ENCODE results near the gene PIGL.
"Not testable (repeated sequence)": the region's sequence is repeated elsewhere in the genome, so short reads cannot be mapped to it uniquely, and the experiment has no call there.

PIGL gene

DNA sequence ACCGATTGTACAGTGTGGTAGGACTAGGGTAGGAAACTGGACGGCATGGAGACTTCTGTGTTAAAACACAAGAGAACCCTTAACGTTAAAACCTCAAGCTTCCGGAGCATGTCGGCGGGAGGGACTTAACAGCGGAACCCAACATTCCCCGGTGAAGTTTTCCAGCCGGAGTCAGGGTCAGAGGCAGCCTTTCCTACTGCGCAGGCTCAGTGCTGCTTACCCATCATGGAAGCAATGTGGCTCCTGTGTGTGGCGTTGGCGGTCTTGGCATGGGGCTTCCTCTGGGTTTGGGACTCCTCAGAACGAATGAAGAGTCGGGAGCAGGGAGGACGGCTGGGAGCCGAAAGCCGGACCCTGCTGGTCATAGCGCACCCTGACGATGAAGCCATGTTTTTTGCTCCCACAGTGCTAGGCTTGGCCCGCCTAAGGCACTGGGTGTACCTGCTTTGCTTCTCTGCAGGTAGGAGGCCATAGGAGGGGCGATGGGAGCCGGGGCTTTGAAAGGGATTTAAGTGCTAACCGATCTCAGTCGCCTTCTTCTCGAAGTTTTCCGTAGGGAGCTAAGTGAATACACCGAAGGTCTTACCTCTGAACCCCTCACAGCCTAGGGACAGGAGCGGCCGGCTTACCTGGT is at the start of gene PIGL:
Gene PIGL, plus strand, starts transcription at position 209 of the 634 bp plus-strand sequence. Its CDS starts 17 bp downstream, at position 226.
- peak; percentile 85 to 86 for DNase-seq

DNA sequence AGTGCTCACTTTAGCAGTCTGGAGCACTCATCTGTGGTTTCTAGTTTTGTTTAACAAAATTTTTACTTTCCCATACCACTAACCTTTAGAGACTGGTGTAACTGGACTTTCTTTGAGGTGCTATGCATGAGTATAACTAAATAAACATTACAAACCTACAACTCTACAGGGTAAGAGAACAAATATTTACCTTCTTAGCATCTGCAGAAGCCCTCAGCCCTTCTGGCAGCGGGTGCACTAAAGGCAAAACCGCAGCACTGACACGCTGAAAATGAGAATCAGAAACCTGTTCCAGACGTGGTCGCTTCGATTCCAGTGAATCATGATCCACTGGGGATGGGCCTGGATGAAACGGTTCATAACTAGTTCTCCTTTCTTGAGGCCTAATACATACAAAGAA is 45.4 kb upstream of the PIGL start:
- no peak for DNase-seq

DNA sequence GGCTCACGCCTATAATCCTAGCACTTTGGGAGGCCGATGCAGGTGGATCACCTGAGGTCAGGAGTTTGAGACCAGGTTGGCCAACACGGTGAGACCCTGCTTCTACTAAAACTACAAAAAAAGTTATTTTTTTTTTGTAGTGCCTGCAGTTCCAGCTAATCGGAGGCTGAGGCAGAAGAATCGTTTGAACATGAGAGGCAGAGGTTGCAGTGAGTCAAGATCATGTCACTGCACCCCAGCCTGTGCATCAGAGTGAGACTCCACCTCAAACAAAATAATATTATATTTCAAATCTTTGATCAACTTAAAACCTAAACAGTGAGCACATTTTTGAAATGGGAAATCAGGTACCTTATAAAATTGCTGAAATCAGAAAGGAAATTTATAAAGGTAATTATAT is 38.2 kb upstream of the PIGL start:
- no peak for DNase-seq

GRCh38 chr17:16181581-16181980 is 35.4 kb upstream of the PIGL start:
- DNase-seq = no peak

DNA sequence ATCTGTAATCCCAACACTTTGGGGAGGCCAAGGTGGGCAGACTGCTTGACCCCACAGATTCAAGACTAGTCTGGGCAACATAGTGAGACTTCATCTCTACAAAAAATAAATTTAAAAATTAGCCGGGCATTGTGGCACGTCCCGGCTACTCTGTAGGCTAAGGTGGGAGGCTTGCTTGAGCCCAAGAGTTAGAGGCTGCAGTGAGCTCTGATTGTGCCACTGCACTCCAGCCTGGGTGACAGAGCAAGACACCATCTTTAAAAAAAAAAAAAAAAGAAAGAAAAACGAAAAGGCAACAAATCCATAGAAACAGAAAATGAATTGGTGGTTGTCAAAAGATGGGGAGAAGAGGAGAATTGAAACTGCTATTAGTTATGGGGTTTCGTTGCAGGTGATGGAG is 29.4 kb upstream of the PIGL start:
- no peak for DNase-seq

GRCh38 chr17:16189791-16190348 is 27.1 kb upstream of the PIGL start:
- DNase-seq = no peak

GRCh38 chr17:16190703-16191360 is 26.2 kb upstream of the PIGL start:
- DNase-seq = no peak

DNA sequence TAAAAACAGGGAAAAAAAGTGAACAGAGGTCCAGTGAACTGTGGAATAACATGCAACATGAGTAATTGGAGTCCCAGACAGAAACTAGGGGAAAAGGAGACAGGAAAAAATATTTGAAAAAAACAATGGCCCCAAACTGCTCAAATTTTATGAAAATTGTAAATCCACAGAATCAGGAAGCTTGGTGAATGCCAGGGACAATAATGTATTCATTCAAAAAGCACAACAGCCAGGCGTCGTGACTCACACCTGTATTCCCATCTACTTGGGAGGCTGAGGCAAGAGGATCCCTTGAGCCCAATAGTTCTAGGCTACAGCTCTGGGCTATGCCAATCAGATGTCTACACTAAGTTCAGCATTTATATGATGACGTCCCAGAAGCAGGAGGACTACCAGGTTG is 25.4 kb upstream of the PIGL start:
- no peak for DNase-seq

DNA sequence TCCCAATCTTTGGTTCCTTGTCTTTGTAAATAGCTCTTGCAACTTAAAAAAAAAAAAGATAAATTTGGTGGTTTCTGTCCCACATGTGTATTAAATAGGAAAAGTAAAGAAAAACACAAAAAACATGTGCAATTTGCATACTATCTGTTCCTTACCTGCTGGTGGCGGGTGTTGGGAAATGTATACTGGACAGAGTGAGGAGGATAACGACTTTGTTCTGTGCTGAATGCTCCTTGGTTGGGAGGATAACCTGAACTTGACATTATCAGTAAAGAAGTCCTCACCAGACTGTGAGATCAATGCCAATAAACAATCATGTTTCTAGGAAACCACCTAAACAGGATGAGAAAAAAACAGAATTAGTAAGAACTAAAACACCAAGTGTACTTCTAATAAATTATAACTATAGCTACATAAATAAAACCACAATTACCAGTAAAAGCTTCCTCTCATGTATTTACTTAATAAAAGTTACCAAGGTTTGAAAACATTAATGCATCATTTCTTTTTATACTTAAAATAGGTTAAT is 22.6 kb upstream of the PIGL start:
- not testable (repeated sequence) for DNase-seq

DNA sequence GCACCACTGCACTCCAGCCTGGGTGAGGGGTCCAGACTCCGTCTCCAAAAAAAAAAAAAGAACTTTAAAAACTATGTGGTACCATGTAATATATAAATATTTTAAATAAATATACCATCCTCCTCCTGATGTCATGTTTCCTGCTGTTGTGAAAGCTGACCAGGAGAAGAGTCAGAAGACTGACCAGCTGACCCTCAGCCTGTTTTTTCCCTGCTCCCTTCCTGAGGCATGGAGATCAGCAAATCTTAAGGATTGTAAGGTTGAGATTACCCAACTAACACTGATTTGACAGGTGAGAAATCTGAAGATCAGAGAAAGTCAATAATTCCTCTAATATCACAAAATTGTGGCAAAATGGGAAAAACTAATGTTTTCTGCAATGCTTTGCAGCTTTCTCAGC is 19.7 kb upstream of the PIGL start:
- no peak for DNase-seq

DNA sequence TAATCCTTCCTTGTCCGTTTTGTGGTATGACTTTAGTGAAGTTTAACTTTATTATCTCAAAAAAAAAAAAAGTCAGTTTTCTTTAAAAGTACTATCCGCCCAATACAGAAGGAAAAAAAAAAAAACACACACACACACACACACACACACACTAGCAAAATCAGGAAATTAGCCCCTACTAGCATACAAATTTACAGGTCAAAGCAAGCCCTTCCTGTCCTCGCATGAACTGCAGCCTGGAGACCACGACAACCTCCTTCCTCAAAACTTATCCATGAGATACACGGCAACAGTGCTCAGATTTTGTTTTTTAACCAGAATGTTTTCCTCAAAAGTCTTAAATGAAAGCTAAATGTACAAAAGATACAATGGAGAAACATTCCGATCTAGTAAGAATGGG is 17.9 kb upstream of the PIGL start:
- DNase-seq = no peak

DNA sequence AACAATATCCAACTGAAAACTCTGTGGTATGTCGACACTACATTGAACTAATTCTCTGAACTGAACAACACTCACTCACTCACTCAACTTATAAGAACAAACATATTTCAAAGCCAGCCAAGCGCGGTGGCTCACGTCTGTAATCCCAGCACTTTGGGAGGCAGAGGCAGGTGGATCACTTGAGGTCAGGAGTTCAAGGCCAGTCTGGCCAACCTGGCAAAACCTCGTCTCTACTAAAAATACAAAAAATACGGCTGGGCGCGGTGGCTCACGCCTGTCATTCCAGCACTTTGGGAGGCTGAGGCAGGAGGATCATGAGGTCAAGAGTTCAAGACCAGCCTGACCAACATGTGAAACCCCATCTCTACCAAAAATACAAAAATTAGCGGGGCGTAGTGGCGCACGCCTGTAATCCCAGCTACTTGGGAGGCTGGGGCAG is 15.3 kb upstream of the PIGL start:
- DNase-seq = not testable (repeated sequence)

- DNase-seq = not testable (repeated sequence)
These were observed 14.2 kb upstream of the PIGL start for GRCh38 chr17:16202554-16203500.

DNA sequence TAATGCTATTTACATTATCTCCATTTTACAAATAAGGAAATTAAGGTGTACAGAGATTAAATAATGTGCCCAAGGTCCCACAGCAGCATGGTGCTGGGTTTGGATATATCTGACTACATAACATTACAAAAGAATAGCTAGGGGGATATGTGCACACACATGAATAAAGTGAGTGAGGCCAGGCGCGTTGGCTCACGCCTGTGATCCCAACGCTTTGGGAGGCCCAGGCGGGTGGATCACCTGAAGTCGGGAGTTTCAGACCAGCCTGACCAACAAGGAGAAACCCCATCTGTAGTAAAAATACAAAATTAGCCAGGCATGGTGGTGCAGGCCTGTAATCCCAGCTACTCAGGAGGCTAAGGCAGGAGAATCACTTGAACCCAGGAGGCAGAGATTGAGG is 12.2 kb upstream of the PIGL start:
- DNase-seq = not testable (repeated sequence)

- DNase-seq = no peak
These were observed 5.4 kb upstream of the PIGL start for GRCh38 chr17:16211590-16211989.

DNA sequence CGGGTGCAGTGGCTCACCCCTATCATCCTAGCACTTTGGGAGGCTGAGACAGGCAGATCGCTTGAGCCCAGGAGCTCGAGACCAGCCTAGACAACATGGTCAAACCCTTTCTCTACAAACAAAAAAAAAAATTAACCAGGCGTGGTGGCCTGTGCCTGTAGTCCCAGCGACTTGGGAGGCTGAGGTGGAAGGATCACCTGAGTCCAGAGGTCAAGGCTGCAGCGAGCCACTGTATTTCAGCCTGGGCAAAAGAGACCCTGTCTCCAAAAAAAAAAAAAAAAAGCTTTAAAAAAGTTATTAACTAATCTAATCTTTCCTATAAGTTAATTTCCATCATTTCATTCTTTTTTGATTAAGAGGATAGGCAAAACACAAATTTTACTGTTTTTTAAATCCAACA is 4.2 kb upstream of the PIGL start:
- no peak for DNase-seq

- peak in 1 of 2 experiments; percentile 3 for DNase-seq
These were observed 2.6 kb upstream of the PIGL start for GRCh38 chr17:16214190-16215001.

- DNase-seq = peak in 1 of 2 experiments; percentile 12
These were observed 2.1 kb upstream of the PIGL start for GRCh38 chr17:16215002-16215272.

- peak; percentile 84 to 85 for DNase-seq
These were observed 1.6 kb upstream of the PIGL start, which contains the start of gene NCOR1 for GRCh38 chr17:16215273-16215964. TSS of gene NCOR1 (minus strand) at chr17:16215534. CDS start at chr17:16194569, 20,965 bp downstream.

- DNase-seq = peak in 1 of 2 experiments; percentile 3
These were observed 1.1 kb upstream of the PIGL start for GRCh38 chr17:16215965-16216316.

GRCh38 chr17:16216341-16217001 is 539 bp upstream of the PIGL start:
- not testable (repeated sequence) for DNase-seq

Data from activated CD4-positive, alpha-beta T cell treated with anti-CD3 and anti-CD28 coated beads, Interleukin-2, amount 50 U/mL, for 4 hours (primary cell).